HG02571 (cell line): ENCODE data around the gene GPRIN2.

ENCODE experiments used
- ATAC-seq: cut with Tn5 transposase; IDR thresholded peaks from one replicate; pipeline ENCODE4 v1.9.1; 2021; ENCODE audit warnings: mild to moderate bottlenecking, moderate library complexity; ENCODE audit not compliant: unreplicated experiment

Gene GPRIN2

DNA sequence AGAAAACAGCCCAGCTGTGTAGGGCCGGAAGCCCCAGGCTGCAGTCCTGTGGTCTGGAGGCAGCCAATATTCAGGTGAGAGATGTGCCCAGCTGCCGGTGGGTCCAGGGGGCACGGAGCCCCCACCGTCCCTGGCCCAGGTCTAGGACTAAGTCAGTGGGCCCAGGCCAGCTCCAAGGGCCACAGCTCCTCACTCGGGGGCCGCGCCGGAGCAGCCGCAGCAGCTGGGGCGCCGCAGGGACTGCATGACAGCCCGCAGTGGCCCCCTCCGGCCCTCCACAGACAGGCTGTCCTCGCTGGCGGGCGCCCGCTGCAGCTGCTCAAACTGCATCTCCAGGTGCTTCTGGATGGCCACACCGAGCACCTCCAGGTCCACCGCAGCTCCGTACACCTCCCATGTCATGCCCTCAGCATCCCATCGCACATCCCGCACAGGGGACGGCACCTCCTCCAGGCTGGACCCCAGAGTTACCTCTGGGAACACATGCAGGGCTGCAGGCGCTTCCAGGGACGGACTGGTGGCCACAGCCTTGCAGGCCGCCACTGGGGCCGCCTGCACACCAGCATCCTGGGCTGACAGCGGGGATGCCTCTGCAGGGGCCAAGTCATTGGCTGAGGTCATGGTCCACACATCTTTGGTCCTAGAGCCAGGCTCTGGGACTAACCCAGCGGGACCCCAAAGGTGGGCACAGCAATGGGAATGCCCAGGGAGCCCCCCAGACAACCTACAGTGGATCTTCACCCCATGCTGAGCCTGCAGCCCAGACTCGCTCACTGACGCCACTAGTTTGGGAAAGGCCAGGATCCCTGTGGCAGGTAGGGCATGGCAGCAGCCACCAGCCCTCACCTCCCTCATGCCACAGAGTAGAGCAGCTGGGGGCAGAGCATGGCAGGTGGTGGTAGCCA lies 7.0 kb downstream of the GPRIN2 start:
- ATAC-seq = no peak

DNA sequence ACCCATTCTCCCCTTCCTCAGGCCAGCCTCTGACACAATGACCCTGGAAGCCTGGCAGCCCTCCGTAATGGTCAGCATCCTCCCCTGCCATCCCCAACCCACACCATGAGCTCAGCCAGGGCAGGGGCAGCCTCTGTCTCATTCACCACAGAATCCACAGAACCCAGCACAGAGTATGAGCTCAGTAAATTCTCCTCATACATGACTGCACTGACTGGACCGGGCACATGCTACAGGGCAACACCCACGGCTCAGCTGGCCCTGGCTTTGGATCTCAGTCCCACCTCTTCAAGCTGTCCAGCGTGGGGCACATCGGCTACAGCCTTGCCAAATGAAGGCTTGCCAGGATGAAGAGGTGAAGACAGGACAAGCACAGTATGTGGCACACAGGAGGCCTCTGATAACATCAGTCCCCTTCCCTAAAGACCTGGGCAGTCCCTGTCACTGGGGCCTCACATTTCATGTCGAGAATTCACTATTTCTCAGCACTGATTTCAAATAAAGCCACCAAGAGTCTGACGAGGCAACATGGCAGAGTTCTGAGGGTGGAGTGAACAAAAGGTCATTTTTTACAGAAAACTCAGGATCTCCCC lies 7.9 kb downstream of the GPRIN2 start:
- no peak for ATAC-seq

DNA sequence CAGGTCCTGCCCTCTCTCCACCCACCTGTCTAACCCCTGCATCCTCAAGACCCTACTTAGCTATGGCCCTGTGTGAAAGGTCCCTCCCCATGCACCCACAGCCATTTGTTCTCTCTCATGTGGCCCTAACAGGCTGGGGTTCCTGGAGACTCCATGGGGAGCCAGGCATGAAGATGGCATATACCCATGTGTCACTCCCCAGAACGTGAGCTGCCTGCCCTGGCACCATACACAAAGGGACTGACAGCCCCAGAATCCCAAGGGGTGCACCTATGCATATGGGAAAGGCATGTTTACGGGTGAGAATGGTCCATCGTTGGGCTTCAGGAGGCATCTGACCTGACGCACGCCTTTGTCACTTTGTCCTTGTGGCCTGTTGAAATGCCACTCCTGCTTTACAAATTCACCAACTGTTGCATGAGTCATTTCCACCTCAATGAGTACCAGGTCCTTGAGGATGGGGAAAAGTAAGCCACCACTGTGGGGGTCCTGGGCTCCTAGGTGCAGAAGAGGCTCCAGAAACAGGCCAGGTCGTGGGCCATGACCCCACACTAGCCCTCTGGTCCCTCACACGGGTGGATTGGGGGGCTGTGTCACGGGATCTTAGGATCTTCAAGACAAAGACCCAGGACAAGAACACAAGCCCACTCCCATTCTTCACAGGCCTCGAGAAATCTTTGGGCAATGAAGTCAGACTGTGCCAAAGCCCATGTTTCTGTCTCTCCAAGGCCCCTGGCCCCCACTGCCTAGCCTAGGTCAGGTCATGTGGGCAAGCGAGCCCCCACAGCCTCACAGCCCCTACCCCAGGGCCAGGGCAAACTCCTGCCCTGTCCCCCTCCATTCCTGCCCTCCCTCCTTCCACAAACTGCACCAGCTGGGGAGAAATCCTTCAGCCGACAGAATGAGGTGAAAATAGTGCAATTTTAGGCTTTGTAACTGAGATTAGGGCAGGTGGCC lies 8.6 kb downstream of the GPRIN2 start:
- ATAC-seq = no peak

DNA sequence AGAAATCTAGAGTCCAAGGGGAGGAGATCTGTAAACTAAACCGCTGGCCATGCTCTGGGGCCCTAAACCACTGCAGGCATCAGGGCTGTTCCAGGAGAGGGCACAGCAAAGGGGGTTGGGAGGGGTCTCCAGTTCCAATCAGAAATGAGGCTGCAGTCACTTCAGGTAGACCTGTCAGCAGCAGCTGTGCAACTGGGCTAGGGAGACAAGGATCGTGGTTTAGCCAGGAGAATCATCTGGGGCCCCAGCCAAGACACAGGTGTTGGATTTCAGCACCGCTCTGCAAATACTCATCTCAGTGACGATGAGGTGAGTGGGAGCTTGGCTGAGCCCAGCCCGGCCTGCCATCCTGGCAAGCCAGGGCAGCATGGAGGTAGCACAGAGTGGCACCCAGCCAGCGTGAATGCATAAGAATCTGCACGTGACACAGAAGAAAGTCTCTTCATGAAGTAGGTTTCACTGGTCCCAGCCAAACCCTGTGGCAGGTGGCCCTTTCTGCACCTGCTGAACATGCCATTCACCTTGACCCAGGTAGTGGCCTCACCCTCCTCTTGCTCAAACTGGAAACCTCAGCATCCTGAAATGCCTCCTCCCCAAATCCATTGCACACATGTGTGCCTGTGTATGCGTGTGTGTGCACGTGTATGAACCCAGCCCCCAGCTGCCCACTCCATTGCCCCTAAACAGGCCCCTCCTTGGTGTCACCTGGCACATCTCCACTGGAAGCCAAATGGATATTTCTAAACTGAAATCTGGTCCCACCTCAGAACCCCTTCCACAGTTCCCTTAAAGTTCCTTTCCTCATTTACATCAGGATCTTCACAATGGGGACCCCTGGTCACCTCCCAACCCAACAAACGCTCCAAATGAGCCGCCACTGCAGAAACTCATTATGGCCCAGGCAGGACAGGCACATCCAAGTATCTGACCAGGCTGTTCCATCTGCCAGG lies 9.6 kb downstream of the GPRIN2 start:
- ATAC-seq = no peak

DNA sequence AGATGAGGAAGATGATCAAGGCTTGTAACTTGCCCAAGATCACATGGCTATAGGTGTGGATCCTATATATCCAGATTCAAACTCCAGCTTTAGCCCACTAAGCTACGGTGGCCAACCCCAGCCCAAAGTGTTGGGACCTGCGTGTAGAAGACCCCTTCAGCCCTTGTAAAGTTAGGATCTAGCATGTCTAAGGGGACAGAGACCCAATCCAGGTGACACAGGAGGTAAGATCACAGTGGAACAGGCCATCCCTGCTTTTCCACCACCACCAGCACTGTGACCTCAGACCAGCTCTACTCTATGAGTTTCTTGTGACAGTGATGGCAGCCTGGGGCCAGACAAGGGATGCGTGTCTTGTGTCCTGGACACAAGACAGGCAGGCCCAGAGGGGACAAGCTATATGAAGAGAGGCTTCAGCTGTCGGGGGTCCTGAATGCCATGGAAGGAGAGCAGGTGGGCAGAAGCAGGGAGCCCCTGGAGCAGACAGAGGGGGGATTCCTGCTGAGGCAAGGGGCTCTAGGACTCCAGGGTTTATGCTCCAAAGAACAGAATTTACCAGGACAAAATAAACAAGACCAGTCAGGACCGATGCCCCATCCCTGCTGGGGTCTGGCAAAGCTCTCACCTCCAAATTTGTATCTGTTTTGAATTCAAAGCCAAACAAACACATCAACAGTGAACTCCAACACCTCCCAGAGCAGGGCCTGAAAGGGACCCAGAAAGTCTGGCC lies 10.4 kb downstream of the GPRIN2 start:
- ATAC-seq = no peak

DNA sequence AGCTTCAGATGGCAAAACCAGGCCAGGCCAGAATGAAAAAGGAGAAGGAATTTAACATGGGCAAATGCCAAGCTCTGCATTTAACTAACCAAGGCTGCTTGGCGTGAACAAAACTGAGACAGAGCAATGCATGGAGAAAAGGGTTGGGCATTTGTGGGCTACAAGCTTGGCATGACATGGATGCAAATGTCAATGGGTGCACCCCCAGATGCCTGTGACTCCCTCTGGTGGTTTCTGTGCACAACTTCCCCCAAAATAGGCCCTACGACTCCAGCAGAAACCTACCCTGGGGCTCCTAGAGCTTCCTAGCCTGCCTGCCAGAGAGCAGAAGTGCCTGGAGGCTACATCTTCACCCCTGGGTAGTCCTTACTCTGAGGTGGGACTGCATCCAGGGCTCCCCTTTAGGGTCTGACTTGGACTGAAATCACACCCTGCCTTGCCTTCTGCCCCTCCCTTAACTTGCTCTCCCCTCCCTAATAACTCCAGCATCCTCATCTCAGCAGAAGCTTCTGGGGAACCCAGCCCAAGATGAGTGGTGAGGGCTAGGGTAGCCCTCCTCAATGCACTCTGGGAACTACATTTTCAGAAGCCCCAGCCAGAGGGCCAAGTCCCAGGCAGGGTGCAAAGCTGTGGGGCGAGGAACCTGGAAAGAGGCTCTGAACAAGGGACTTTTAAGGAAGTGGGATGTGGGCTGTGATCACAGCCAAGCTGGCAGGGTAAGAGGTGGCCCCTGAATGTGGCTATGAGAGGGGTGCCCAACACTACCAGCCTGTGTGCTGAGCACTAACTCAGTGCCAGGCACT lies 11.3 kb downstream of the GPRIN2 start:
- no peak for ATAC-seq

DNA sequence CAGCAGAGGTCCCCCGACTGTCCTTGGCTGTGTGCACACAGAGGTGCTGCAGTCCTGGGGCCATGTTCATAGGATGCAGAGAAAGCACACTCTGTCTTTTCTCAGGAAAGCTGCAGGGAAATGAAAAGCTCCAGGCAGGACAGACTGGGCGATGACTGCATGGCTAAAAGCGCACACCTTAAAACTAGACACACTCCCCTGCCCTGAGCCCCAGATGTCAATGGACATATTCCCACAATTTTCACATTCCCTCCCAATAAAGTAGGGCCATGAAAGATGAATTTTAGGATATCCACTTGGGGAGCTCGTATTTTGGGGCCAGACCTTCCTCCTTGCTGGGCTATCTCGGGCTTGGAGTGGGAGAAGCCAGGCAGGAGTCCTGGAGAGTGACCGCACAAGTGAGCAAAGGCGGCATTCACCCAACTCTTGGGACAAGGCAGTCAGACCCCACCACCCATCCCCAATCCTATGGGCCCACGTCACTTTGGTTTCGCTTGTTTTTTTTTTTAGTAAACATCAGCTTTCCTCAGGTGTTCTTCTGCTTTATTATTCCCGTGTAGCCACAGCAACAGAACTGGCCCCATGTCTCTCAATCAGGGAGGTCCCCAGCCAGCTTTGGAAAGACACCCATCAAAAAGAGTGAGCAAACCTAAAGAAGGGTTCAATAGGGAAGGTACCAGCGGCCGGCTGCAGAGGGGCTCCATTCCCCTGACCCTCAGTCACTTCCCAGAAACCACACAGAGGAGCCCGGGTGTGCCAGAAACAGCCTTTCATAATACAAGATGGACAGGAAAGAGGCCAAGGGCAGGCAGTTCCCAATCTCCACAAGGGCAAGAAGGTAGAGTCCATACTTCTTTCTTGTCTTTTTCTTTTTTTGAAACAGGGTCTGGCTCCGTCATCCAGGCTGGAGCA lies 12.7 kb downstream of the GPRIN2 start:
- no peak for ATAC-seq

DNA sequence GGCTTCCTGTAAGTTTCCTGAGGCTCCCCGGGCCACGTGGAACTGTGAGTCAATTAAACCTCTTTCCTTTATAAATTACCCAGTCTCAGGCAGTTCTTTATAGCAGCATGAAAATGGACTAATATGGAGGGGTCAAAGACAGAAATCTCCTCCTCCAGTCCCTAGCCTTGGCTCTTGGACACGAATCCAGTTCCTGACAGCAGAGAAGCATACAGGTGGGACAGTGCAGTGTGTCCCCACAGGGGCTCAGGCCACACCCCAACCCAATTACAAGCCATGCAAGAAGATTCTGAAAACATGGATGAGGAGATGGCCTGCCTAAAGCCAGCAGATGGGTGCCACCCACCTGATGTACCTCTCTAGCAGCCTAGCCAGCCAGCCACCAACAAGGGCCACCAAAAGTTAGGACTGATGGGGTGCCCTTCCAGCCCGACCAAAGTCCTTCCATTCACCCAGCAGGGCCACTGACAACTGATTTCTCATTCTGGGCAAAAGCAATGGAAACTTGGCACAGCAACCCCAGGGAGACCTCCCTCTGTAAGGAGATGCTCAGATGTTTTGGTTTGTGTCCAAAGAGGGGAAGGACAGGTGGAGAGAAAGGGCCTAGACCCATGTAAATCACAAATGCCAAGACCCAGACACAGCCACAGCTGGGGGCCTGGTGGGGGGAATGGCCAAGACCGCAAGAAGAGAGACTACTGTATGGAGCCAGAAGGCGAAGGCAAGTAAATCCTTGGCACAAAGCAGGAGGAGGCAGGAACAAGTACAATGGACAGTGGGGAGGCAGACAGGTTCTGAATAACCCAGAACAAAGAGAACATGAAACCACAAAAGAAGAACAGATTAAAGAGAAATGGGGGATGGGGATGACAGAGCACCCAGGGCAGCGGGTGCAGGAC lies 13.6 kb downstream of the GPRIN2 start:
- ATAC-seq = no peak

DNA sequence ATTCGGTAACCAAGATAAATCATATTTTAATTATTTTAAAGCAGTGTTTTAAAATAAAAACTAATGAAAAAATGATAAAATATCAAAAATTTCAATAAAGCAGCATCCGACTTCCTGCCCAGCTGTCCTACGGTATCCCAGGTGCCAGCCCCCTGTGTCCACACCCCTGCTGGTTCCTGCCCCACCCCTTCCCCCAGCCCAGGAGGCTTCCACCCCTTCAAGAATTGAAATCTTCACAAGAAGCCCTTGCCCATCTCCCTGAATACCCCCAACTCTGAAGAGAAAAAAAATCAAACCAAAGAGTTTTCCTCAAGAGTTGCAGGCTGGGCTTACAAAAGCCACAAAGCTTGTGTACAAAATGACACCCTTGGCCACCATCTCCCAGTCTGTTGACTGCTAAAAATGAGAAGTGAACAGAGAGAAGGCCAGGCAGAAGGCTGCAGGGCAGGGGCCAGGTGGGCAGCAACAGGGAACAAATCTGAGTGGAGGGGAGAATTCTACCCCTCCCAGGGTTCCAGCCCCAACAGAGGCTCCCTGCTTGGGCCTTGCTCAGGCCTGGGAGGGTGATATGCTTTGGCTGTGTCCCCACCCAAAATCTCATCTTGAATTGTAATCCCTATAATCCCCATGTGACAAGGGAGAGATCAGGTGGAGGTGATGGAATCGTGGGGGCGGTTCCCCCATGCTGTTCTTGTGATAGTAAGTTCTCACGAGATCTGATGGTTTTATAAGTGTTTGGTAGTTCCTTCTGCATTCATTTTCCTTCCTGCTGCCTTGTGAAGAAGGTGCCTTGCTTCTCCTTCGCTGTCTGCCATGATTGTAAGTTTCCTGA lies 14.5 kb downstream of the GPRIN2 start:
- no peak for ATAC-seq

DNA sequence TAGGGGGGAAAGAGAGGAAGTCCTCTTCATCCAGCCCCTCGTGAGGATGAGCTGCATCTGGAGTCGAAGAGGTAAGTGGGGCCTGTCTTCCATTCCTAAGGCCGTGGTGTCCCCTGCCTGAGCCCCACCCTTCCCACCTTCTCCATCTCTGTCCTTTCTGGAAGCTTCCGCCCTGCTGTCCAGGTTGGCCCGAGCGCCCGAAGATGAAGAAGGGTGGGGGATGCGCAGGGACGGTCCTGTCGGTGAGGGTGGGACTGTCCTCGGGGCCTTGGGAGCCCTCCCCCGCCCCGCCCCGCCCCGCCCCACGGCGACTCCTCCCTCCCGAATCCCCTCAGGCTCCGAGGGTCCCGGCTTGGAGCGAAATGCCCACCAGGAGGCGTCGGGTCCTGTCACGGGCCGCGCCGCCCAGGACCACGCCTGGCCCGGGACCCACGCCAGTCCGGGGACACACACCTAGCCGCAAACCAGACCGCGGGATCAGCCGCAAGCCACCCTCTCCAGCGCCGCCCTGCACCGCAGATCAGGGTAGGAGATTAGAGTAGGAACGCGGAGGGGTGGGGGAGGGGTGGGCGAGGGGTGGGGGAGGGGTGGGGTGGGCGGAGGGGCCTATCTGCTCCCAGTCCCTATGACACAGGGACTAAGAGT lies 15.3 kb downstream of the GPRIN2 start:
- ATAC-seq = no peak

DNA sequence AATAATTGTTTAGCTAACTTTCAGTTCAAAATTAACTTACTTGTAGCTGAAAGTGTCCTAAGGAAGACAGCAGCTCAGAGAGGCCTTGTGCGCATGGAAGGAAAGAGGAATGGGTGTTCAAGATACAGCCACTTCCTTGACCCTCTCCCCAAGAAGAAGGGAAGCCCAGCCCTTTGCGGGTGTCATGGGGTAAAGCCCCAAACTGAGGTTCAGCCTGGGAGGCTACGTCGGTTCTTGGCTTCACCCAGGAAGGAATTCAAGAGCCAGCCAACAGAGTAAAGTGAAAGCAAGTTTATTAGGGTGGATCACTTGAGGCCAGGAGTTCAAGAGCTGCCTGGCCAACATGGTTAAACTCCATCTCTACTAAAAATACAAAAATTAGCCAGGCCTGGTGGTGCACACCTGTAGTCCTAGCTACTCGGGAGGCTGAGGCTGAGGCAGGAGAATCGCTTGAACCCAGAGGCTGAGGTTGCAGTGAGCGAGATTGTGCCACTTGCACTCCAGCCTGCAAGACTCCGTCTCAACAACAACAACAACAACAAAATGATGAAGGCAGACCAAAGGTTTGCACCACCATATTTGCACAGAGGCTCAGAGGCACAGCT lies 15.9 kb downstream of the GPRIN2 start:
- ATAC-seq = no peak

DNA sequence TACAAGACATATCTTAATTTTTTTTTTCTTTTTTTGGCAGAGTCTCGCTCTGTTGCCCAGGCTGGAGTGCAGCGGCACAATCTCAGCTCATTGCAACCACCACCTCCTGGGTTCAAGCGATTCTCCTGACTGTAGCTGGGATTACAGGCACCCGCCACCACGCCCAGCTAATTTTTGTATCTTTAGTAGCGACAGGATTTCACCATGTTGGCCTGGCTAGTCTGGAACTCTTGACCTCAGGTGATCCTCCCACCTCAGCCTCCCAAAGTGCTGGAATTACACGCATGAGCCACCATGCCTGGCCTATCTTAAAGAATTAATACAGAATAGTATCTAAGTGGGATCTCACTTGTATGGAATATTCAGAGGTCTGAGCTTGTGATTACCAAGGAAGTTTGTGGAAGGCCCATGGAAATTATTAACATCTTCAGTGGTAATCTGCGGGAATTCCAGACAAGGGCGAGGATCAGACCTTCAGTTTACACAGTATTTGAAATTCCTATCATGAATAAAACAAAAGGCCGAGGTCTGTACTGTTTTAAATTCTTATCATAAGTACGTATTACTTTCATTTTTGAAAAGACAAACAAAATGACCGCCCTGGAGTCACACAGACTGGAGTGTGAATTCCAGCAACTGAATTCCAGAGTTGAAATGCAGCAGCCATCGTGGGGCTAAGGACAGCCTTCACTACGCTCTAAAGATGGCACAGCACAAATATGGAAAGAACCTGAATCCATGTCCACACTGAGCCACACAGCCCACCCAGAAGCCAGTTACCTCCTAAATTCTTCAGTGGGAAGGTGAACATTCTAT lies 16.7 kb downstream of the GPRIN2 start:
- ATAC-seq = no peak

DNA sequence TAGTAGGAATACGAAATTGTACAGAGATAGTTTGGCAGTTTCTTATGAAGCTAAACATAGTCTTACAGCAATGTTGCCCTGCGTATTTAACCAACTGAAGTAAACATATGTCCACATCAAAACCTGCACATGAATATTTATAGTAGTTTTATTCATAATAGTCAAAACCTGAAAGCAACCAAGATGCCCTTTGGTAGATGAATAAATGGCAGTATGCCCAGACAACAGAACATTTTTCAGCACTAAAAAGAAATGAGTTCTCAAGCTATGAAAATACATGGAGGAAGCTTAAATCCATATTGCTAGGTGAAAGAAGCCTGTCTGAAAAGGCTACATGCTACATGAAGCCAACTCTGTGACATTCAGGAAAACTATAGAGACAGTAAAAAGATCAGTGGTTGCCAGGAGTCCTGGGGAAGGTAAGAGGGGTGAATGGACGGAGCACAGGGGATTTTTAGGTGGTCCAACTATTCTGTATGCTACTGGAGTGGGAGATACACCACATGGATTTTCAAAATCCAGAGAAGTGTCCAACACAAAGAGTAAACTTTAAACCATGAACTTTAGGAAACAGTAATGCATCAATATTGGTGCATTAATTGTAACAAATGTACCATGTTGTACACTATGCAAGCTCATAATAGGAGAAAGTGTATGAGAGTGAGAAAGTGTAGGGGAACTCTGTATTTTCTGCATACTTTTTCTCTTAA lies 17.6 kb downstream of the GPRIN2 start:
- ATAC-seq = no peak
